HG03039 (cell line): Measurements from ENCODE around the gene ZYG11B.
"Not testable (repeated sequence)": the region's sequence is repeated elsewhere in the genome, so short reads cannot be mapped to it uniquely, and the experiment has no call there.

Experiments used
- ATAC-seq: cut with Tn5 transposase; IDR thresholded peaks from one replicate; pipeline ENCODE4 v1.9.1; 2021; ENCODE audit warnings: mild to moderate bottlenecking, moderate library complexity; ENCODE audit not compliant: unreplicated experiment

Gene ZYG11B

DNA sequence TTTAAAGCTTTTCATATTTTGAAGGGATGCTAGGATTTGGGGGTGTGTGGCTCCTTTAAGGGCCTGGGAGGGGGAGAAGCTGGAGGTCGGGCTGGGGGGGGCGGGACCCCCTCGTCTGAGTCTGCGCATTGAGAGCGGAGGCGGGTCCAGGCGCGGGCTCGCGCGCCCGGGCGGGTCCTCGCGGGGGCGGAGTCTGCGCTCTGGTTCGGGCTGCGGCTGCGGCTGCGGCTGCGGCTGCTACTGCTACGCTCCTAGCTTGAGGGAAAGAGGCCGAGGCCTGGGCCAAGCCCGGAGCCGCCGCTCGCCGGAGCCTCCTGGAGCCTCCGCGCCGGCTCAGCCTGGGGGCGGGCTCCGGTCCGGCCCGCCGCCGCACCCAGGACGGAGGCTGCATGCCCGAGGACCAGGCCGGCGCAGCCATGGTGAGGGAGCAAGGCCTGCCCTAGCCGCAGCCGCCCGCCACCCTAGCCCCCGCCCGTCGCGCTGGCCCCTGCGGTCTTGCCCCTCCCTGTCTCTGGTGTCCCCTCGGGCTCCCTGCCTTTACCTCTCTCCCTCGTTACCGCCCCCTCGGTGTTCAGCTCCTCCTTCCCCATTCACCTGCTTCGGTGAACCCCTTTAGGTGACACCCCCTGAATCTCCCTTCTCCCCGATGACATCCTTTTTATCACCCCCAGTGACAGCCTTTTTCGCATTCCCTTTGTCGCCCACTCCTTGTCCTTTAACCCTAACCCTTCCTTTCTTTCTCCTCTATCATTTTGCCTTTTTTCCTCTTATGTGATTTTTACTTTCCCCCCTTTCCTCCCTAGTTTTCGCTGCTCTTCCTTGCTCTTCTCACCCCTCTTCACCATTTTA is at the start of gene ZYG11B:
Gene ZYG11B (plus strand): TSS at position 189 of the 849 bp plus-strand sequence. CDS start 201 bp downstream, at position 390.
- peak; percentile 89 for ATAC-seq

DNA sequence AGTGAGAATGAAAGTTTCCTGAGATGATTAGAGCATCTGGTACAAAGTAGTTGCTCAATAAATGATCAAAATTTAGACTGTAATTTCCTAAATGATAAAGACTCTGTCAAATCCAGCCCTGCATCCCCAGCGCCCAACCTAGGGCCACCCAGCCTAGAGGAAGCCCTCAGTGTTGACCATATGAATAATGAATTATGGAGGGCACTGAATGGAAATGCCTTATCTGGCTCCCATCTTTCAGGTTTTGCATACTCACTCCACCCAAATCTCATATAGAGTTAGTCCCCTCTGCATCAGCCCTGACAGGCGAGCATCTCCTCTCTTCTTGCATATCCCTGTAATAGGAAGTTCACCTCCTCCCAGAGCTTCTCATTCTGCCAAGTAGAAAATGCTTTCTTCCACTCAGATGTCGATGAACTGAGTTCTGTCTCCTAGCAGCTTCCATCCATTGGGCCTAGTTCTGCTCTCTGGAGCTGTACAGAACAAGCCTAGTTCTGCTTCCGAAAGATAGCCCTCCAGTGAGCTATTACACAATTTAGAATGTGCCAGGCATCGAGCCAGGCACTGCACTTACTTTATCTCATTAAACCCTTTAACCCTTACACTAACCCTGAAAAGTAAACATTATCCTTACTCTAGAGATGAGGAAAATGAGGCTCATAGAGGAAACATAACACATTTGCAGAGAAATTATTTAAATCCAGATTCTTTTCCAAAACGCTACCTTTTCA is 49.0 kb upstream of the ZYG11B start:
- ATAC-seq = no peak

DNA sequence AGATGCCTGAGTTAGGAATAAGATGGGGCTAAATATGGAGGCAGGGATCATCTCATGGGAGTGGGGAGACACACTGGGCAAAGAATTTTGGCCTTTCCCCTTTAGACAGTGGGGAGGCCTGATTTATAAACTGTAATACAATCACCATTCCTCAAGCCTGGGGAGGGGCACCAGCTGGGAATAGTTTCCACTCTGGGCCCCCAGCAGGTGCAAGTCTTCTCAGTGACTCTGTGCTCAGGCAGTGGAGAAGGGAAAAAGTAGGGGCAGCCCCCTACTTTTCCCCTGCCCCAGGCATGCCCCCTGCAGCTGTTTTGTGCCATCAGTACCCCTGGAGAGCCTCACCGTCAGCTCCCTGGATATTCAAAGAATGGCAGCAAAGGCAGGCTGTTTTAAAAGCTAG is 47.2 kb upstream of the ZYG11B start:
- no peak for ATAC-seq

DNA sequence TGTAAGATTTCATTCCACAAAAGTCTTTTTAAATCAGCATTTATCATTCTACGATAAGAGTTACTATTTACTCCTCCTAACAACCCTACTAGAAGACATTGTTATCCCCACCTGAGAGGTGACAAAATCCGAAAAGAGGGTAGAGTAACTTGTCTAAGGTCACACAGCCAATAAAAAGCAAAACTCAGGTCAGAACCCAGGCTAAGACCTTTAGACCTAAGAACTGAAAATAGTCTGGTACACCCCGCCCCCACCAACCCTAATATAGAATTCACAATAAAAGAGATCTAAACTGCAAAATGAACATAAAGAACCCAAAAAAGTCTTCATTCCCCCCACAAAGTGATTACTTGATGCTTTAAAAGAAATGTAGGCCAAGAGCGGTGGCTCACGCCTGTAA is 46.8 kb upstream of the ZYG11B start:
- no peak for ATAC-seq

DNA sequence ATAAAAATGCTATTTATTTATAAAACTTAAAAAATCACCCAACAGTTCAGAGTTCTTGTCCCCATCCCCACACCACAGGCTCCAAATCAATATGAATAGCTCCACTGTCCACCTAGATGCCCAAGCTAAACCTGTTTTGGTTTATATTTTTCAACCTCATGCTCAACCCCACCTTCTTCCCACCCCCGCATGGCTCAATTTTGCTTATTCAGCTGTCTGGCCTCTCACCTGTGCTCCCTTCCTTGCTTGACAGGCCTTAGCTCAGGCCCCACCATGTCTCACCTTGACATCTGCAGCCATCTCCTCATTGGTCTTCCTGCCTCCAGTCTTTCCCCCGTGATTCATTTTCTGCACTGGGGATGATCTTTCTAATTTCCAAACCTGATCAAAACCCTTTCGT is 45.9 kb upstream of the ZYG11B start:
- ATAC-seq = no peak

DNA sequence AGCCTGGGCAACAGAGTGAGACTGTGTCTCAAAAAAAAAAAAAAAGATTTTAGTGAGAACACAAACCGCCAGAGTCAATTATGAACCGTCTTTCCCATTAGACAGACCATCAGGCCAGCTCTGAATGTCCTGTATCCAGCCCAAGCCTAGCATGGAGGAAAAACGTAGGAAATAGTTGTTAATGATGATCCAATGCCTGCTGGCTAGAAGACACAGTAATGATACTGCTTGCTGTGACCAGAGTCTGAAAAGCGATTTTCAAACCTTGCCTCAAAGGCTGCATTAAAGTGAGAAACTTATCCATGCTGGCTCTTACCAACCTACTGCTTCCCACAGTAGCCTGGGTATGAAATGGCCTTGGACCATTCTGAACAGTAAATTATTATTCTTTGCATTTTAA is 45.1 kb upstream of the ZYG11B start:
- no peak for ATAC-seq

DNA sequence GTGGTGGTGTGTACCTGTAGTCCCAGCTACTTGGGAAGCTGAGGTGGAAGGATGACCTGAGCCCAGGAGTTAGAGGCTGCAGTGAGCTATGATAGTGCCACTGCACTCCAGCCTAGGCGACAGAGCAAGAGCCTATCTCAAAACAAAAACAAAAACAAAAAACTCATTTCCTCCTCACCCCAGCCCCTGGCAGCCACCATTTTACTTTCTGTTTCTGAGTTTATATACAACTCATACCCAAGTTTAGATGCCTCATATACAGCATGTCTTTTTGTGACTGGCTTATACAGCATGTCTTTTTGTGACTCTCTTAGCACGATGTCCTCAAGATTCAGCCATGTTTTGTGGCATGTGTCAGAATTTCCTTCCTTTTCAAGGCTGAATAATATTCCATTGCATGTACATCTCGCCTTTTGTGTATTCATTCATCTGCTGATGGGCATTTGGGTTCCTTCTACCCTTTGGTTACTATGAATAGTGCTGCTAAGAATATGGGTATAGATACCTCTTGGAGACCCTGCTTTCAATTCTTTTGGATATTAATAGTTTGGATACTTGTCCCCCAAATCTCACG is 42.8 kb upstream of the ZYG11B start:
- no peak for ATAC-seq

DNA sequence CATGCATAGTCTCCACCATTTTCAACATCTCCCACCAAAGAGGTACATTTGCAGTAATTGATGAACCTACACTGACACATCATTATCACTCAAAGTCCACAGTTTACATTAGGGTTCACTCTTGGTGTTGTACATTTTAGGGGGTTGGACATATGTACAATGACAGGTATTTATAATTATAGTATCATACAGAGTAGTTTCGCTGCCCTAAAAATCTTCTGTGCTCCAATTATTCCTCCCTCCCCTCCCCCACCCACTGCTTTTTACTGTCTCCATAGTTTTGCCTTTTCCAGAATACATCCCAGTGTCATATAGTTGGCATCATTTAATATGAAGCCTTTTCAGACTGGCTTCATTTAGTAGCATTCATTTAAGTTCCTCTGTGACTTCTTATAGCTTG is 41.7 kb upstream of the ZYG11B start:
- no peak for ATAC-seq

DNA sequence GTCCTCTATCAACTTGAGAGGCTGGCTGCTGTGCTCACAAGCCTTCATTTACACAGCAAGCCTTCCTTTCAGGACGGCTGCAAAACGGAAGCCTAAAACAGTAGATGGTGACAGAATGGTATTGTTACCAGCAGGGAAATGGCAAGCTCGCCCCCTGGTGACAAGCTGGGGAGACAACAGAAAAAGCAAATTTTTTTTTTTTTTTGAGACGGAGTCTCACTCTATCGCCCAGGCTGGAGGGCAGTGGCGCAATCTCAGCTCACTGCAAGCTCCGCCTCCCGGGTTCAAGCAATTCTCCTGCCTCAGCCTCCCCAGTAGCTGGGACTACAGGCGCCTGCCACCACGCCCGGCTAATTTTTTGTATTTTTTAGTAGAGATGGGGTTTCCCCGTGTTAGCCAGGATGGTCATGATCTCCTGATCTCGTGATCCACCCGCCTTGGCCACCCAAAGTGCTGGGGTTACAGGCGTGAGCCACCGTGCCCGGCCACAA is 39.9 kb upstream of the ZYG11B start:
- not testable (repeated sequence) for ATAC-seq

DNA sequence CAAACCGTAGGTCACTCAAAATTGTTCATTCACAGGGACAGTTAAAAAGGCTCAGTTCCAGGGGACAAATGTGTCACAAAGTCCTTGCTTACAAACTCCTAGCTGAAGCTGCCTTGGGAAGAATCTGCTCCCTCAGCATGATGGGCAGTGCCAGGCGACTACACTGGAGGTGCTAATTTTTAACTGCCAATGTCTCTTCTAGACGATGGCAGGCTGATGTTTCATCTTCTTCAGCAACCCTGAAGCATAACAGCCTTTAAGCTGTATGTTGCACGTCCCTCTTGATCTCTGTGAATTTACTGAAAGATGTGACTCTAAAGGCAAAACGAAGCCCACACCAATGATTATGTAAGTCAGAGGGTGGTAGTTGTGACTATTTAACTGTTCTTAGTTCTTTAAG is 39.4 kb upstream of the ZYG11B start:
- ATAC-seq = no peak

DNA sequence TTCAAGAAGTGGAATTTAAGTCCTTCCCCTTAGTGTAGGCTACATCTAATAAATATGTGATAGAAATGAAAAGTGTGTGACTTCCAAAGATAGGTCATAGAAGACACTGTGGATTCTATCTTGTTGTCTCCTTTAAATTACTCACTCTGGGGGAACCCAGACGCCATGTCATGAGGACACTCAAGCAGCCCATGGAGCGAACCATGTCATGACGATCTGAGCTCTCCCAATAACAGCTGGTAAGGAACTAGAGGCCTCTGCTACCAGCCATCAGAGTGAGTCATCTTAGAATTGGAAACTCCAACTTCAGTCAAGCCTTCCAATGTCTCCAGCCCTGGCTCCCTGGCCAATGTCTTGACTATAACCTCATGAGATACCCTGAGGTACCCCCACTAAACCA is 34.4 kb upstream of the ZYG11B start:
- ATAC-seq = no peak

DNA sequence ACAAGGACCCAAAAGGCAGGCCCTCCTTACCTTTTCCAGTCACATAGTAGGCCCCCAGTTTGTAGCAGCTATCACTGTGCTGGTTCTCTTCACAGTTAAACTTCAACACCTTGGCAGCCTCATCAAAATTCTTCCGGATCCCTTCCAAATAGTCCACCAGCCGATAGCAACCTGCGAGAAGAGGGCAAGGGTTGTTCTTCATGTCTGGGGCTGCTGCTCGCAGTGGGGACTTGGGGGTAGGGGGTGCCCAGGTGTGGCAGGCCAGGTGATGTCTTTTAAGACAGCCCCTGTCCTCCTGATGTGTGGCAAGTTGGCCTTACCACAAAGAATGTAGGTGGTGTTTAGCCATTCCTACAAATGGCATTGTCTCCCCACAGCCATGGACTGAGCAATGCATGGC is 33.6 kb upstream of the ZYG11B start:
- ATAC-seq = no peak

DNA sequence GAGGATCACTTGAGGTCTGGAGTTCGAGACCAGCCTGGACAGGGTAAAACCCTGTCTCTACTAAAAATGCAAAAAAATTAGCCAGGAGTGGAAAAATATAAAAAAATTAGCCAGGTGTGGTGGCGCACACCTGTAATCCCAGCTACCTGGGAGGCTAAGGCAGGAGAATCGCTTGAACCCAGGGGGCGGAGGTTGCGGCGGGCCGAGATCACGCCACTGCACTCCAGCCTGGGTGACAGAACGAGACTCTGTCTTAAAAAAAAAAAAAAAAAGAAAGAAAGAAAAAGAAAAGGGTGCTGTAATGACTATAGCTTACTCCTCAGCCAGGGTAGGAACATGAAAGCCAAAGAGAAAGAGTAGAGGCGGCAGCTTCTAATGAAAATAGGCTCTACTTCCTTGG is 32.9 kb upstream of the ZYG11B start:
- not testable (repeated sequence) for ATAC-seq

DNA sequence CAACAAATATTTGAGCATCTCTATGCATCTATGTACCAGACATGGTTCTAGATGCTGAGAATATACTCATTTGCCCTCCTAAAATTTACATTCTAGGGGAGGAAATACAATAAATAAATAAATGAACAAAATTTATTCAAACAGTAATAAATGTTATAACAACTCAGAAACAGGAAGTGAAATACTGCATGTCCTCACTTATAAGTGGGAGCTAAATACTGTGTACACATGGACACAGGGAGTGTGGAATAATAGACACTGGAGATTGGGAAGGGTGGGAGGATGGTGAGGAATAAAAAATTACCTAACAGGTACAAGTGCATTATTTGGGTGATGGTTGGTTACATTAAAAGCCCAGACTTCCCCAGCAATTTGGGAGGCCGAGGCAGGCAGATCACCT is 32.4 kb upstream of the ZYG11B start:
- no peak for ATAC-seq

DNA sequence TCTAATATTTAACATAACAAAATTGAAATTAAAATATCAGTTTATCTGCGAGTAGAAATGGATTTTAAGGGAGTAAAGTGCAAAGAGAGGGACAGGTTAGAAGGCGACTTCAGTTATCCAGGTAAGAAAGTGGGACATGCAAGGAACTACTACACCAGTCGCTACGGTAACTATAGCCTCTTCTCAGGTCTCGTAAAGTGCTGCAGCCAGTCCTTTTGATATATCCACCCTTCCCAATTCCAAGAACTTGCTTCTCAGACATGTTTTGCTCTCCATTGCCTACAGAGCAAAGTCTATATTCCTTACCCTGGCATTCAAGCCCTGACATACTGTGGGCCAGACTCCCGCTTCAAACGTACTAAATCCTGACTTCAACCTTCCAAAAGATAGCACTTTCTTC is 30.6 kb upstream of the ZYG11B start:
- no peak for ATAC-seq

DNA sequence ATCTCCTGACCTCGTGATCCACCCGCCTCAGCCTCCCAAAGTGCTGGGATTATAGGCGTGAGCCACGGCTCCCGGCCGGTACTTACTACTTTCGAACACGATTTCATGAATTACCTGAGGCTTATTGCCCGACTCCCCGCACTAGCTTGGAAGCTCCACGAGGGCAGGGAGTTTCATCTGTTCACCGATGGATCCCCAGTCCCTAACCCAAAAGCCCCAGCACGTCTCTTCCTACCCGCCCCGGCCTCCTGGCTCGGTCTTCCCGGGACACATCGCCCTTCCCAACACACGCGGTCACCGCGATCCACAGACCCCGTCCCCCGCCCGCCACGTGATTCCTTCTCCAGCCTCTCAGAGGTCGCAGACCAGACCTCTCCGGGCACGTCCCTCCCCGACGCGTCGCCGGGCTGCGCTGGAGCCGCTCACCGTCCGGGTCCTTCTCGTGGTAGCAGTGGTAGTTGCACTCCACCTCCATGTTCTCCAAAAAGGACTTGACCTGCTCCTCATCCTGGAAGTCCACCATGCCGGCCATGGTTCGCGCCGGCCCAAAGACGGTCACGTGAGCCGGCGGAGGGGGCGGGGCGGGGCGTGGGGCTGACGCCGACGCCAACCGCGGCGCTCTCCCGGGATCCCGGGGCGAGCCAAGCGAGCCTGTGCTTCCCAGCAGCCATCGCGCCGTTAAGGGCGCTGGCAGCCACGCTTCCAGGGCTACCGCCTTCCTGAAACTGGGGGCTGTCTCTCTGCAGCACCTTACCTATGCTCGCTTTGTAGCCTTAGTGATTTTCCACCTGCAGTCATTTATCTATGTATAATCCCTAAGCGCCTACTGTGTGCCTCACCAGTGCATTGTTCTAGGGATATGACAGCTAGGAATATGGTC is 28.2 kb upstream of the ZYG11B start, which contains the start of gene COA7:
Gene COA7 (minus strand): TSS at position 553 of the 880 bp plus-strand sequence. CDS start 21 bp downstream, at position 532.
- ATAC-seq = peak; percentile 48

DNA sequence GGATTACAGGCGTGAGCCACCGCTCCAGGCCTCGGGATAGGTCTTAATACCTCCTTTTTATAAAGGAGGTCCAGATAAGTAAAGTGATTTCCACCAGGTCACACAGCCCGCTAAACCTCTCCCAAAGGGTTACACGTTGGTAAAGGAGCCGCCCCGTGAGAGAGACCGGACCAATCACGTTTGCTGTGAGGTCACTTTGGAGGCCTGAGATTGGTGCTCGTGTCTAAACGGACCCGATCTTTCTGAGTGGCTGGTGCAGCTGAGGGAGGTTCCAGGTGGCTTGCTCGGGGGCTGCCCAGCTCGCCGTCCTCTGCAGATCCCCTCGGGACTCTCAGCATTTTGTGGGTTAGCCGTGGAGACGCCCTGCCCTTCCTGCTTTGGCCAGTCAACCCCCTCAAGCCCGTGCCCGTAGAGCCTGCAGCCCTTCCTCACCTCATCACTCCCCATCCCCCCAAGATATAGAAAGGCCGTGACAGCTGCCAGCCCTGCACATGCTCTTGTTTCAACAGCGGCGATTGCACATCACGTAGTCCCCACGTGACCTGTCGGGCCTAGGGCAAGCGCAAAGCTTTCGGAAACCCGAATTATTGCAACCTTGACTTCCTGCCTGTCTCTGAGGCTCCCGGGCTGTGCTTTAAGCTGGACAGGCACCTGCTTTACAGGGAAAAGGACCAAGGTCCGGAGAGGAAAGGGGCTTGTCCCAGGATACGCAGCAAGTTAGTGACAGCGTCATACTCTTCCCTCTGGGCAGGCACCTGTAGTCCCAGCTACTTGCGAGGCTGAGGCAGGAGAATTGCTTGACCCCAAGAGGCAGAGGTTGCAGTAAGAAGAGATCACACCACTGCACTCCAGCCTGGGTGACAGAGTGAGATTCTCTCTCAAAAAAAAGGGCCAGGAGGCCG is 23.1 kb upstream of the ZYG11B start:
- peak; percentile 82 for ATAC-seq

DNA sequence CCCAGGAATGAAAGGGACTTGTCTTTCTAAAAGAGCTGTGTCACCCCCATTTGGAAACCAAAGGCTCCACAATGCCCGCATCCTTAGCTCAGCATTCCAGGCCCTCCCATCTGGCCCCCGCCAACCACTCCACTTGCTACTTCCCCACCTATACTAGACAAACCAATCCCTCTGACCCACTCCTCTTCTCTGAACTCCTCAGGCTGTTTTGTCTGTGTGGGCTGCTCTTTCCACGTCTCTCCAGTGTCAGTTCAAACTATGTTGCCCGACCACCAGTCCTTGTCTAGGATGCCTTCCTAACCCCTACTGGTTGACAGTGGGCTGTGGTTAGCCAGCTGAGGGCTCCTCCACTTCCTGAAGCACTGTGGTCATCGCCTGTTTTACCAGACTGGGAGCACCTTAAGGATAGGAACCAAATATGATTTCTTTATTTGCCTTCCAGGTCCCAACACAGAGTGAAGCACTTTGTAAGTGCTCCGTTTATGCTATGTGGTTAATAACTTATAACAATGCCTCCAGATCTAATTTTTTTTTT is 20.1 kb upstream of the ZYG11B start:
- no peak for ATAC-seq
